Activated naive CD4-positive, alpha-beta T cell treated with anti-CD3 and anti-CD28 coated beads for 36 hours (primary cell): ENCODE data around the gene LHFPL2. TPM values are rescaled to one million over a fixed set of nuclear protein-coding genes. Genes with fewer than 3 reads are reported as not detected.

Experiments
- CTCF ChIA-PET: fragments of 350-600 bp; sonication (Branson Sonifier 250); formaldehyde crosslinking; loops from one replicate; lab custom pipeline; 2021; ENCODE audit warnings: antibody characterized with exemption; lab: Charles Lee
- DNase-seq: peaks from one replicate; pipeline ENCODE4 v3.0.0-alpha.2; 2020
- H3K27ac Mint-ChIP-seq: one replicate; pipeline ENCODE4 v1.8.0; 2021; ENCODE audit warnings: mild to moderate bottlenecking, mixed read lengths
- H3K27me3 Mint-ChIP-seq: one replicate; pipeline ENCODE4 v1.8.0; 2021; ENCODE audit warnings: low read depth, mixed read lengths
- H3K36me3 Mint-ChIP-seq: one replicate; pipeline ENCODE4 v1.8.0; 2021; ENCODE audit warnings: low read depth, mixed read lengths
- H3K4me1 Mint-ChIP-seq: one replicate; pipeline ENCODE4 v1.8.0; 2021; ENCODE audit warnings: low read depth, mixed read lengths
- H3K4me3 Mint-ChIP-seq: one replicate; pipeline ENCODE4 v1.8.0; 2021; ENCODE audit warnings: mild to moderate bottlenecking, moderate library complexity, mixed read lengths
- H3K9me3 Mint-ChIP-seq: one replicate; pipeline ENCODE4 v1.8.0; 2021; ENCODE audit warnings: mixed read lengths
- intact Hi-C: fragments of 100-400 bp; cut with micrococcal nuclease; formaldehyde crosslinking; loops from one replicate; pipeline ENCODE4 v1.15.1; 2023
- total RNA-seq, 2 experiments: library from RNA; stranded (reverse); gene quantifications; one replicate each; pipeline ENCODE4 v1.2.3, GENCODE V29; 2021

The LHFPL2 gene
- total RNA-seq, 2 experiments from 2014 or later: not detected

DNA sequence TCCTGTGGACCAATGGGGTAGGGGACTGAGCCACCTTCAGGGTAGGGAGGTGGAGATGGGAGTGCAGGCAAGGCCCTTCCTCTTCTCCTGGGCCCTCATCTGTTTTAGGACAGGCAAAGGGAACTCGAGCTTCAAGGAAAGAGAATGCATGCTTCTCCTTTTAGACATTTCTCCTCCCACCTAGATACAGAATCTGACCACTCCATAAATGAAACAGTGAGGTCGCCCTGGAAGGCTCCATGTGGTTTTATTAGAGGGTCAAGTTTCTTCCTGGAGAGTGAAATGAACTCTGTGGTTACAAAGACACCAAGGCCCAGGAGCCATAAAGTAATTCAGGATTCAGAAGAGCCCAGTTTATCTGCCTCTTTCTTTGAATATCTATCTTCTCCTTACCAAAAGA is 14.9 kb downstream of the LHFPL2 start:
- Mint-ChIP-seq H3K36me3 (no peaks in the 10 kb centered on the region), H3K27ac (no peak overlapping the region), H3K27me3 (peaks cover 5% of the 10 kb centered on the region), H3K9me3 (no peaks in the 10 kb centered on the region), H3K4me1 (no peaks in the 10 kb centered on the region), H3K4me3 (no peak overlapping the region)
- CTCF ChIA-PET: no interaction called here
- no peak for DNase-seq
- intact Hi-C loops: no loop called here

DNA sequence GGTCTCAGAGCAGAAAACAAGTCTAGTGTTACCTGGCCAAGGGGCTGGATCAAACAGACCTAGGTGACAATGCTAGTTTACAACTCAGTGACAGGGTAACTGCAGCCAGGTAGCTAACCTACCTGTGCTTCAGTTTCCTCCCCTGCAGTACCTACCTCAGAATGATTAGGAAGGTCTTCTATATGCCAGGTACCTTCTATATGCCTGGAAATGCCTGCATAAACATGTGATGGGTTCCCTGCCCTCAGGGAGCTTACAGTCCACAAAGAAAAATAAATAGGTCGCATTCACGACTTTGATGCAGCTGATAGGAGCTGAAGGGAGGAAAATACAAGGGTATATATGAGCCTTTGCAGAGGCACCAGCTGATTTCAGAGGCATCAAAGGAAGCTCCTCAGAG is 16.1 kb downstream of the LHFPL2 start:
- Mint-ChIP-seq H3K27ac (no peak overlapping the region), H3K9me3 (no peaks in the 10 kb centered on the region), H3K27me3 (peaks cover 5% of the 10 kb centered on the region), H3K4me1 (no peaks in the 10 kb centered on the region), H3K4me3 (no peak overlapping the region), H3K36me3 (no peaks in the 10 kb centered on the region)
- intact Hi-C loops: no loop called here
- CTCF ChIA-PET: no interaction called here
- no peak for DNase-seq

DNA sequence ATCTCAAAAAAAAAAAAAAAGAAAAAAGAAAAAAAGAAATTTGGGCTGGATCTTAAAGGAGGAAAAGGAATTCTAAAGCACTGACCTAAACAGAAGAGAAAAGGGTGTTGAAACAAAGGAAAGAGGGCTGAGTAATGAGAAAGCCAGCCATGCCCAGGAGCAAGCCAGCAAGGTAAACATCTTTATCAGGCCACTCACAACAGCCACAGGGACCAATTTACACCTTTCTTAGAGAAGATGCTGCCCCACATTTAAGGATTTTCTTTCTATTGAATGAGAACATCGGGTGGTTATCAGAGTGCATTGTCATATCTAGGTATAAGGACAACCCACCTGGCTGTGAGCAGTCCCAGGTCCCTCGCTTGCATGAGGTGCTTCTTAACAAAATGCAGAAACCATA is 16.6 kb downstream of the LHFPL2 start:
- Mint-ChIP-seq H3K27me3 (peaks cover 5% of the 10 kb centered on the region), H3K9me3 (no peaks in the 10 kb centered on the region), H3K27ac (no peak overlapping the region), H3K4me1 (no peaks in the 10 kb centered on the region), H3K36me3 (no peaks in the 10 kb centered on the region), H3K4me3 (no peak overlapping the region)
- CTCF ChIA-PET: no interaction called here
- no peak for DNase-seq
- intact Hi-C loops: no loop called here

DNA sequence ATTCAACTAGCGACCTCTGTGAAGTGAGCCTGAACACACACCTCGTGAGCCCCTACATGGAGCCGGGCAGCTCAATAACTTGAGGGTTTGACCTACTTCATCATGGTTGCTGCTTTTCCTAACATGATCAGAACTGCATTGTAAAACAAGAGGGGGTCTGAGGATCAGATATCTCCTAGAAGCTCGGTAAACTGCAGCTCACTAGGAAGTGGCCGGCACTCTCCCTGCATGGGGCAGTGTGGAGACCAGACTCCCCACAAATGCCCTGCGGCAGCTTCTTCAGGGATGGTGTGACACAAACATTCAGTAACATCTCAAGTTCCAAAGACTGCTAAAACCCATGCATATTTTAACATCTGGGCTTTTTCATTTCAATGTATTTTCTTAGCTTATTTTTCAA is 18.5 kb downstream of the LHFPL2 start:
- Mint-ChIP-seq H3K27ac (no peak overlapping the region), H3K36me3 (no peaks in the 10 kb centered on the region), H3K9me3 (no peaks in the 10 kb centered on the region), H3K4me1 (no peaks in the 10 kb centered on the region), H3K27me3 (peaks cover 3% of the 10 kb centered on the region), H3K4me3 (no peak overlapping the region)
- intact Hi-C loops: no loop called here
- no peak for DNase-seq
- CTCF ChIA-PET: no interaction called here

DNA sequence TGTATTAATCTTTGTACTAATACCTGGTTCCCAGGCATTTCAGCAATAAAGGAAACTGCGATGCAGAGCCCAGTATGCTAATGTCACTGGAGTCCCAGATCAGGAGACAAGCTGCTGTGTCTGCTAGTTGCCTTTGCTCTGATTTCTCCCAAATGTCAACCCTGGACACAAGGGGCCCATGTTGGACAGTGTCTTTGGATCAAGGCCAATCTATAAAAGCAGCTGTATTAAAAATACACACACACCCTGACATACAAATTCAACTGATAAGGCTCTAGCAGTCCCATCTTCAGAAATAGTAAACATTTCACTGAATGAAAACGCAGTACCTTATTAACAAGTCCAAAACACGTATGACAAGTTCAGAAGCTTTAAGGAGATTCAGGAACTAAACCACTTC is 18.9 kb downstream of the LHFPL2 start:
- Mint-ChIP-seq H3K4me1 (no peaks in the 10 kb centered on the region), H3K9me3 (no peaks in the 10 kb centered on the region), H3K36me3 (no peaks in the 10 kb centered on the region), H3K27me3 (peaks cover 3% of the 10 kb centered on the region), H3K27ac (no peak overlapping the region), H3K4me3 (no peak overlapping the region)
- CTCF ChIA-PET: no interaction called here
- DNase-seq: no peak
- intact Hi-C loops: no loop called here

DNA sequence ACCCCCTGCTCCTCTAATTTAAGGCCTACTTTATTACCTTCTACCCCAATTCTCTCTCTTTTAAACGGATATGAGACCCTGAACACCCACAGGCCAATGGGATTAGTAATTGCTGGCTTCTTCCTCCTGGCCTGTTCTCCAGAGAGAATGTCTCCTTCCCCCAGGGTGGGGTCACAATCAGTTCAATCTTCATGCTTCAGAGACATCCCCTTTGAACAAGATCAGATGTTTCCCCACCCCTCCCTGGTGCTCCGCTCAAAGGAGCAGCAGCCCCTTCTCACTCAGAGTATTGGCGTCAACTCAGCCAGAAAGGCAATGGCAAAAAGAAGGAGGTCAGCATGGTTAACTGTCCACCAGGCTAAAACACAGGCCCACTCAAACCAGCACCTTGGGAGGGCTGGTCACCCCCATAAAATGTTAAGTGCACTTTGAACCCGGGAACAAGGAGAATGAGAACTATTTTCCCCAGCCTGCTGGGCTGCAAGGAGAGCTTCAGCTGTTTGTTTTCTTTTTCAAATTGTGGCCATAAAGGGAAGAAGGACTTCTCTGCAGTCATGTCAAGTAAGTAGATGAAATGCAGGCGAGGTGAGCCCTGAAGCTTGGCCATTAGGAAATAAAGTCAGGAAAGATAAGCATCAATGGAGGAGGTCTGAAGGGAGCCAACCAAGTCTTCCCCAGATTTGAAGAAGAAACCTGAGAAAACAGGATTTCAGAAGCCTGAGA is 20.1 kb downstream of the LHFPL2 start:
- CTCF ChIA-PET: no interaction called here
- intact Hi-C loops: no loop called here
- no peak for DNase-seq
- H3K27me3 Mint-ChIP-seq: peaks cover 3% of the 10 kb centered on the region
- H3K4me3 Mint-ChIP-seq: no peak overlapping the region
- no peaks in the 10 kb centered on the region for H3K9me3 Mint-ChIP-seq
- H3K4me1 Mint-ChIP-seq: no peaks in the 10 kb centered on the region
- no peaks in the 10 kb centered on the region for H3K36me3 Mint-ChIP-seq
- no peak overlapping the region for H3K27ac Mint-ChIP-seq

DNA sequence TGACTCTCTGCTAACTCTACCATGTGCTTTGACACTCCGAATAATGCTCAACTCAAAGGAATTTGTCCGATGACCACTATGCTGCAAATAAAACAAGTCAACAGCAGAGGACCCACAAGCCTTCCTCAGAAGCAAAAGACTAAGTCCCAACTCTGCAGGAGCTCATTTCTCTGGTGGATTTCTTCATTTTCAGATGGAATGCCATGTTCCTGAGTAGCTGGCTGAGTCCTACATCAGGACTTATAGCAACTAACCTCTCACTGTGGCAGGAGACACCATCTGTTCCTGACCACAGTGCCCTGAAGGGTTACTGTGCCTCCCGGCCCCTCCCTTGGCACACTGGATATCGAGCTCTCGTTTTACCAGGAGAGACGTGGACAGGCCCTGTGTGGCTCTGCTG is 20.8 kb downstream of the LHFPL2 start:
- H3K4me3 Mint-ChIP-seq: no peak overlapping the region
- no peaks in the 10 kb centered on the region for H3K36me3 Mint-ChIP-seq
- H3K4me1 Mint-ChIP-seq: no peaks in the 10 kb centered on the region
- H3K27ac Mint-ChIP-seq: no peak overlapping the region
- CTCF ChIA-PET: interaction anchor here (0.7 kb wide), 1 partner anchor 35 kb away, joined by 3 read pairs; no protein-coding TSS in a partner anchor
- intact Hi-C loops: no loop called here
- no peak for DNase-seq
- peaks cover 5% of the 10 kb centered on the region for H3K27me3 Mint-ChIP-seq
- no peaks in the 10 kb centered on the region for H3K9me3 Mint-ChIP-seq

DNA sequence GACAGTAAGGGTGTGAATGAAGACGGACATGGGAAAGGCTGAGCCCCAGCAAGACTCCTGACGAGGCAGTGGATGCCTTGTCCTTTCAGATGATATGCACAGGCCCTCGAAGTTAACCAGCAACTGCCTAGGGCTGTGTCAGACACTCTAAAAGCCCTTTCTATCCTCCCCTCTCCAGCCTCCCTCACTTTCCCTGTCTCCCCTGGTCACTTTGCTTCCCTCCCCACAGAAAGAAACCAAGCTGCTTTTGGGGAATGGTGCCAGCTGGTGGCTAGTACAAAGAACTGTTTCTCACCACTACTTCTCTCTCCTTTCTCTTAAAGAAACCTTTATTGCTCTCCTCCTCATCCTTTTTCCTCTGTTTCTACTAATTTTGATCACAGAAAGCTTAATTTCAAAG is 21.4 kb downstream of the LHFPL2 start:
- CTCF ChIA-PET: interaction anchor here (0.6 to 0.7 kb wide), 2 partner anchors 35 to 99 kb away, joined by 3 to 5 read pairs; no protein-coding TSS in a partner anchor
- no peak overlapping the region for H3K4me3 Mint-ChIP-seq
- intact Hi-C loops: no loop called here
- H3K9me3 Mint-ChIP-seq: no peaks in the 10 kb centered on the region
- peaks cover 7% of the 10 kb centered on the region for H3K27me3 Mint-ChIP-seq
- H3K4me1 Mint-ChIP-seq: no peaks in the 10 kb centered on the region
- H3K36me3 Mint-ChIP-seq: no peaks in the 10 kb centered on the region
- DNase-seq: no peak
- H3K27ac Mint-ChIP-seq: no peak overlapping the region

DNA sequence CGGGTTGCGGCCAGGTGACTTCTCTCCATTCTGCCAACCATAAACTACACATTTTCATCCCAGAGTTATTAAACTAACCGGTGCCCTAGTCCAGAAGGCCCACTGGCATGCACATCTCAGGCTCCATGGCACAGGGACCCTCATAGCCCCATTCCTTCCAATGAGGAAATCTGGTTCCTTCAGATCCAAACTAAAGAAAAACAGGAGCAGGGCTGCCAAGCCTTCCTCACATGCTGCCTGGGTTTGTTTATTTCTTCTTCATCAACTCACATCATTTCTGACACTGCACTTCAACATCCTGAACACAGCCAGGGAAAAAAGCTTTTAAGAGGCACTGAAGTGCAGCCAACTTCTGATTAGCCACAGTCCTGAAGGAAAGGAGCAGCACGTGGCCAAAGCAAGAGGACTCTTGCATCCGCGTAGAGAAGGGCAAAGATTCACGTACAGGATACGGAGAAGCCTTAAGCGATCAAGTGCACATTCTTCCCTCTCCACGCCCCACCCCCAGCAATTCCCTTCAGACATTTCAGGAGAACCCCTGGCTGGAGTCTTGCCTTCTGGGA is 22.5 kb downstream of the LHFPL2 start:
- Mint-ChIP-seq H3K4me1 (no peaks in the 10 kb centered on the region), H3K27me3 (peaks cover 6% of the 10 kb centered on the region), H3K4me3 (no peak overlapping the region), H3K27ac (no peak overlapping the region), H3K36me3 (no peaks in the 10 kb centered on the region), H3K9me3 (no peaks in the 10 kb centered on the region)
- CTCF ChIA-PET: no interaction called here
- intact Hi-C loops: no loop called here
- no peak for DNase-seq

DNA sequence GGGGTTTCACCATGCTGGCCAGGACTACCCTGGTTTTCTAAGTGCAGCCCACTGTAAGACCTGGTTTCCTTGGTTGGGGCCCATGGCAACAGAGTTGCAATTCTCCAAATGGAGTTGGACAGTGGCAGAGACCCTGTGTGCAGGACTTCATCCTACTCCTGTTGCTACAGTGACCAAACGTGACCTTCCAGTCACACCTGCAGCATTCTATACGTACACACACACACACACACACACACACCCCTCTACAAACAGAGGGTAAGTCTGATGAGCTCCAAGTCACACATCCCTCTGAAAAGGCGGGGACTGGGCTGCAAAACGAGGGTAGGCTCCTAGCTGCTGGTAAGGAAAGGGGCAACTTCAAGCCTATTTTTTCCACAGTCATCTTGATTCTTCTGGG is 23.6 kb downstream of the LHFPL2 start:
- no peaks in the 10 kb centered on the region for H3K4me1 Mint-ChIP-seq
- peaks cover 5% of the 10 kb centered on the region for H3K27me3 Mint-ChIP-seq
- CTCF ChIA-PET: no interaction called here
- intact Hi-C loops: no loop called here
- no peak overlapping the region for H3K4me3 Mint-ChIP-seq
- H3K27ac Mint-ChIP-seq: no peak overlapping the region
- no peaks in the 10 kb centered on the region for H3K36me3 Mint-ChIP-seq
- DNase-seq: no peak
- H3K9me3 Mint-ChIP-seq: peaks cover 2% of the 10 kb centered on the region

DNA sequence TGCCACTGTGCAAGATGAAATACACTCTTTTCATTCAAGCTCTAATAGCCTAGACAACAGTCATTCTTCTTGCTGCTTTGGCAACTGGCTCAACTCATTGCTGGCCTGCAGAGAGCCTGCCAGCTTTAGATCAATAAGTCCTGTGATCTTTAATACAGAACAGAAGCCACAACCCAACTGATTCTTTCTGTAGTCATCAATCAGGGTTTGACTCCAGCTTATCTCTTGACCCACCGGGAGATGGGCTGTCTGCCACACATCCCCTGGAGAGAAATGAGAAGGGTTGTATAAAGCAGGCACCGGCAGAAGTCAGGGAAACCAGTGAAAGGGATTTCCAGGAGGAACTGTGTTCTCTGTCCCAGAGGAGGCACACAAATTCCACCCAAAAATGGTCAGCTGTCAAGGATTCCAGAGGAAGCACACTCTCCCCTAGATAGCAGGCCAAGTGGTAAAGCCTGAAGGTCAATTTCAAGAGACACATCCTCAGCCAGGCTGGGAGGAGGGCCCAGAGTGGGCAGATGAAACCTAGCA is 24.5 kb downstream of the LHFPL2 start:
- H3K36me3 Mint-ChIP-seq: no peaks in the 10 kb centered on the region
- H3K9me3 Mint-ChIP-seq: peaks cover 2% of the 10 kb centered on the region
- CTCF ChIA-PET: no interaction called here
- DNase-seq: no peak
- peaks cover 5% of the 10 kb centered on the region for H3K27me3 Mint-ChIP-seq
- no peaks in the 10 kb centered on the region for H3K4me1 Mint-ChIP-seq
- intact Hi-C loops: no loop called here
- no peak overlapping the region for H3K4me3 Mint-ChIP-seq
- no peak overlapping the region for H3K27ac Mint-ChIP-seq

DNA sequence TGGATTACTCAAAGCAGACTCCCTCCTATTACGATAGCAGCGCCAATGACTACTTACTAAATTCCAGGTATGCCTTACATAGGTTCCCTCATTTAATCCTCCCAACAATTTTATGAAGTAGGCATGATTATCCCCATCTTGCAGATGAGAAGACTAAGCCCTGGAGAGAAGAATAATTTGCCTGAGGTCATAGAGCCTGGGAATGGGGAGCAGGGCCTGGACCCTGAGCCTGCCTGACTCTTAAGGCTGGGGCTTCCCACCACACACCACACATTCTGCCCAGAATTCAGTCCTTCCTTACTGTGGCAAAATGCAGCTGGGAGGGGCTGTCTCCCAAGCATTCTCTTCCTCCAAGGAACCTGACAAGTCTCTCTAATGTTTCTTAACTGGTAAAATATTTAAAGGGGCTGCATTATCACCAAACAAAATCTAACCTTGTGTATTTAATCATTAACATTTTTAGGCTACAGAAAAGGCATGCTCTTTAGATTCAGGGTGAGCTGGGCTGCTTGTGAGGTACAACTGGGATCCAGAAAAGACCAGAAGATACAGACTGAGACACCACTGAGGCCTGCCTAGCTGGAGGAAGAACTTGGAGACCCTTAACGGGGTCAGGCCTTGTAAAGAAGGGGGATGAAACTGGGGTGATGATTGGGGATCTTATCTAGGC is 26.1 kb downstream of the LHFPL2 start:
- no peaks in the 10 kb centered on the region for H3K36me3 Mint-ChIP-seq
- intact Hi-C loops: no loop called here
- H3K27me3 Mint-ChIP-seq: peaks cover 5% of the 10 kb centered on the region
- CTCF ChIA-PET: interaction anchor here (1.3 kb wide), 1 partner anchor 10 kb away, joined by 3 read pairs; no protein-coding TSS in a partner anchor
- H3K4me1 Mint-ChIP-seq: no peaks in the 10 kb centered on the region
- no peak for DNase-seq
- no peak overlapping the region for H3K27ac Mint-ChIP-seq
- no peak overlapping the region for H3K4me3 Mint-ChIP-seq
- H3K9me3 Mint-ChIP-seq: peaks cover 2% of the 10 kb centered on the region
